GM12865 (cell line): ENCODE measurements around the gene C19orf38.
"Not testable (repeated sequence)": the region's sequence is repeated elsewhere in the genome, so short reads cannot be mapped to it uniquely, and the experiment has no call there.

Source experiments
- DNase-seq: peaks from one replicate; pipeline ENCODE4 v3.0.0; 2010; ENCODE audit warnings: low read depth
- H3K4me3 ChIP-seq: 2 replicates; pipeline ENCODE4 v1.5.1; 2011; ENCODE audit warnings: mild to moderate bottlenecking, low read depth, low read length, control low read depth
- TF ChIP-seq, protein P1 (sequence below): IDR thresholded peaks from 2 replicates; pipeline ENCODE4 v1.5.1; 2011; ENCODE audit warnings: low read length, control low read depth, low read depth, inconsistent platforms; ENCODE audit not compliant: insufficient read depth; ENCODE audit errors: missing control alignments

C19orf38 gene

DNA sequence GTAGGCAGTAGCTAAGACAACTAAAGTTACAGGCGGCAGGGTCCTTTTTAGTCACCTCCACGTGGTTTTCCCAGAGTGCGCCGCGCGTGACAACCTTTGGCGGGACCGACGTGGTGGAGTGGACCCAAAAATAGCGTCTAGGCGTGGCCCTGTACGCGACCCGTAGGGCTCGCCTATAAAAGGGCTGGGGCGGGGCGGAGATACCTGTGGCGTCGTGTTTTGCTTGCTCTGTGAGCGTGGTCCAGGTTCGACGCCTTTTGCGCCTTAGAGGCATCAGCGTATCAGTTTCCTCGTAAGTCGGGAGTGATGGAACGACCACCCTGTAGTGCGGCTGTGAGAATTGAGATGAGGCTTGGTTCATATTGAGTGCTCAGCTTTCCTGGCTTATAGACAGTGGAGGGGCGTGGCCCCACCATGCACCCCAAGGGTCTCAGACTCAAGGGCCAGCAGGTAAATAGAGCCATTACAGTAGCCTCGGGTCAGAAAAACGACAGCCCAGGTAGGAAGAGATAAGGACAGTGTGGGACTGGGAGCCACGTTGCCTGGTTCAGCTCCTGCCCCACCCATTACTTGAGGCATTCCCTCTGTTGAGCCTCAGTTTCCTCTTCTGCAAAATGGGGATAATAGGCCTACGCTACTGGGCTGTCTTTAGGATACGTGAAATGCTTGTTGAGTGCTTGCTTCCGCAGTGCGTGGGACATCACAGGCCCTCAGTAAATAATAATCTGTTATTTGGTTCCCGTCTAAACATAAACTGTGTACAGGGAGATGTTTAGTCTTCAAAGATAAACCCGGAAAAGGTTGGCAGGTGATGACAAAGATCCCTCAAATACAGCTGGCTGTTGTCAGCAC, 11.5 kb upstream of the C19orf38 start:
- TF ChIP-seq, protein P1, sequence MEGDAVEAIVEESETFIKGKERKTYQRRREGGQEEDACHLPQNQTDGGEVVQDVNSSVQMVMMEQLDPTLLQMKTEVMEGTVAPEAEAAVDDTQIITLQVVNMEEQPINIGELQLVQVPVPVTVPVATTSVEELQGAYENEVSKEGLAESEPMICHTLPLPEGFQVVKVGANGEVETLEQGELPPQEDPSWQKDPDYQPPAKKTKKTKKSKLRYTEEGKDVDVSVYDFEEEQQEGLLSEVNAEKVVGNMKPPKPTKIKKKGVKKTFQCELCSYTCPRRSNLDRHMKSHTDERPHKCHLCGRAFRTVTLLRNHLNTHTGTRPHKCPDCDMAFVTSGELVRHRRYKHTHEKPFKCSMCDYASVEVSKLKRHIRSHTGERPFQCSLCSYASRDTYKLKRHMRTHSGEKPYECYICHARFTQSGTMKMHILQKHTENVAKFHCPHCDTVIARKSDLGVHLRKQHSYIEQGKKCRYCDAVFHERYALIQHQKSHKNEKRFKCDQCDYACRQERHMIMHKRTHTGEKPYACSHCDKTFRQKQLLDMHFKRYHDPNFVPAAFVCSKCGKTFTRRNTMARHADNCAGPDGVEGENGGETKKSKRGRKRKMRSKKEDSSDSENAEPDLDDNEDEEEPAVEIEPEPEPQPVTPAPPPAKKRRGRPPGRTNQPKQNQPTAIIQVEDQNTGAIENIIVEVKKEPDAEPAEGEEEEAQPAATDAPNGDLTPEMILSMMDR: no peak
- peak overlapping the region; percentile 80 for H3K4me3 ChIP-seq
- DNase-seq: peak; percentile 98

DNA sequence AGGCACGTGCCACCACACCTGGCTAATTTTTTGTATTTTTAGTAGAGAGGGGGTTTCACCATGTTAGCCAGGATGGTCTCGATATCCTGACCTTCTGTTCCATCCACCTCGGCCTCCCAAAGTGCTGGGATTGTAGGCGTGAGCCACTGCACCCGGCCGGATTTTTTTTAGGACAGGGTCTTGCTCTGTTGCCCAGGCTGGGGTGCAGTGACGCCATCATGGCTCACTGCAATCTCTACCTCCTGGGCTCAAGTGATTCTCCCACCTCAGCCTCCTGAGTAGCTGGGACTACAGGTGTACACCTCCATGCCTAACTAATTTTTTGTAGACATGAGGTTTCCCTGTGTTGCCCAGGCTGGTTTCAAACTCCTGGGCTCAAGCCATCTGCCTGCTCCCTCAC, 10.6 kb upstream of the C19orf38 start:
- not testable (repeated sequence) for H3K4me3 ChIP-seq, DNase-seq

DNA sequence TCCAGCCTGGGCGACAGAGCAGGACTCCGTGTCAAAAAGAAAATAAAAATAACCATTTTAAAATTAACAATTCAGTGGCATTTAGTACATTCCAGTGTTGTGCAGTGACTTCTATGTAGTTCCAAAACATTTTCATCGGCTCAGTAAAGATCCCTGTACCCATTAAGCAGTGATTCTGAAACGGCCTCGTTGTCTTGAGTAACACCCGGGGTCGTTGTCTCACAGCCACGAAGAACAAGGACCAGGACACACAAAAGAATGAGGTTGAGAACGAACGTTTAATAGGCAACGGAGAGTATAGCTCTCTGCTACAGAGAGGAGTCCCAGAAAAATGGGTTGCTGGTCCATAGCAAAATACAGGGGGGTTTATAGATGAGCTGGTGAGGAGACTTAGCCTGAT, 9.8 kb upstream of the C19orf38 start:
- TF ChIP-seq, protein P1: no peak
- DNase-seq: no peak
- no peak overlapping the region for H3K4me3 ChIP-seq

DNA sequence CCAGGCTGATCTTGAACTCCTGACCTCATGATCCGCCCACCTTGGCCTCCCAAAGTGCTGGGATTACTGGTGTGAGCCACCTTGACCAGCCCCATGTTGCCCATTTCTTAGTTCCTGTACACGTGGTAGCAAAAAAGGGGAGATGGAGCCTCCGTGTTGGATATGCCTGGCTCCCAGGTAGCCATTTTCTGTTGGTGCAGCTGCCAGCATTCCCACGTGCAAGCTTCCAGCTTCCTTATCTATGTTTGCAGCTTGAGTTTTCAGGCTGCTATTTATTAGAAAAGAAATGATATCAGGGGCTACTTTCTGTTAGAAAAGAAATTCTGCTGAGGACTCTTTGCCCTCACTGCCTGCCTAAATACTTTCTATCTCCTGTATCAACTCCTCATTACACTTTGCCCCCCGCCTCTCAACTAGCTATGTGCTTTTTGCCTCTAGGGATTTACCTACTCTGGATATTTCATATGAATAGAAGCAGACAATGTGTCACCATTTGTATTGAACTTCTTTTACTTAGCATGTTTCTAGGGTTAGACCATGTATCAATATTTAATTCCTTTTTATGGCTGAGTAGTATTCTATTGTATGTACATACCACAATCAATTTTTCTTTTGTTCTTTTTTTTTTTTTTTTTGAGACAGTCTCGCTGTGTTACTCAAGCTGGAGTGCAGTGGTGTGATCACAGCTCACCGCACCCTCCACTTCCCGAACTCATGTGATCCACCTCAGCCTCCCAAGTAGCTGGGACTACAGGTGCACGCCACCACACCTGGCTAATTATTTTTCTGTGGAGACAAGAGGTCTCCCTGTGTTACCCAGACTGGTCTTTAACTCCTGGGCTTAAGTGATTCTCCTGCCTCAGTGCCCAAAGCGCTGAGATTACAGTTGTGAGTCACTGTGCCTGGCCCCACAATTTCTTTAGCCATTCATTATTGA, 8.8 kb upstream of the C19orf38 start:
- no peak overlapping the region for H3K4me3 ChIP-seq
- TF ChIP-seq, protein P1: no peak
- no peak for DNase-seq

GRCh38 chr19:10842788-10843187, 5.4 kb upstream of the C19orf38 start:
- TF ChIP-seq, protein P1: no peak
- DNase-seq: no peak

DNA sequence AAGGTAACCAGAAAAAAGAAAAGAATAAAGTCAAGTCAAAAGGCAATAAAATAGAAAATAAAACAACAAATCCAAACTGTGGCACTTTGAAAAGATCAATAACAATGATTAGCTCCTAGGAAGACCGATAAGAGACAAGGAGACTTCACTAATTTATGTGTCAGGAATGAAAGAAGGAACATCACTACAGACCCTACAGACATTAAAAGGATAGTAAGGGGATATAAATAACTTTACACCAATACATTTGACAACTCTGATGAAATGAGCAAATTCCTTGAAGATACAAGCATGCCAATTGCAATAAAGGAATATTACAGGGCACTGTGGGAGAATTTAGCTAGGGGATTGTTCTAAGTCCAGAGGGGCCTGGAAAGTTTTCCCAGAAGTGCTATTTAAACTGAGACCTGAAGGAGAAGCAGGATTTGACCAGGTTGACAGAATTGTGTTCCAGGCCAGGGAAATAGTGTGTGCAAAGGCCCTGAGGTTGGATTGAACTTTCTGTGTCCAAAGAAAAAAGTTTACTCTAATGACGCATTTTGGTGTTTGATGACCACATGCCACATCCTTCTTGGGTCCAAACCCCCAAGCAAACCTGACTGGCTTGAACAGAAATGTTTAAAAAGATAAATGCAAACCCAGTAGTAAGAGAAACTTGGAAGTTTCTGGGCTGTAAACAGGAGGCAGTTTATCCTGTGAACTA, 1.6 kb upstream of the C19orf38 start:
- DNase-seq: no peak
- TF ChIP-seq, protein P1: no peak

More at GRCh38 chr19:10842788-10843187, 5.4 kb upstream of the C19orf38 start:
- H3K4me3 ChIP-seq: no peak overlapping the region

More for the DNA sequence above, 1.6 kb upstream of the C19orf38 start:
- H3K4me3 ChIP-seq: no peak overlapping the region
